H9 (cell line): ENCODE data around the gene OBI1. TPM values are rescaled to one million over a fixed set of nuclear protein-coding genes. Genes with fewer than 3 reads are reported as not detected.

Source experiments
- DNase-seq: peaks from one replicate; pipeline ENCODE4 v3.0.0-alpha.2; 2017
- H2AFZ ChIP-seq: one replicate; pipeline ENCODE4 v1.6.1; 2013; ENCODE audit warnings: mild to moderate bottlenecking, low read length, control low read depth, moderate library complexity
- H2AK5ac ChIP-seq: 2 replicates; pipeline ENCODE4 v1.6.1; 2013; ENCODE audit warnings: low read length, control low read depth, mixed read lengths; ENCODE audit not compliant: insufficient read length
- H2BK120ac ChIP-seq: one replicate; pipeline ENCODE4 v1.6.1; 2013; ENCODE audit warnings: low read depth, mild to moderate bottlenecking, low read length, control low read depth, inconsistent platforms; ENCODE audit not compliant: poor library complexity, severe bottlenecking
- H2BK12ac ChIP-seq: 2 replicates; pipeline ENCODE4 v1.6.1; 2013; ENCODE audit warnings: low read length, control low read depth, mixed read lengths, low read depth; ENCODE audit not compliant: insufficient read length
- H2BK15ac ChIP-seq: 2 replicates; pipeline ENCODE4 v1.6.1; 2013; ENCODE audit warnings: low read depth, low read length, control low read depth
- H2BK20ac ChIP-seq: one replicate; pipeline ENCODE4 v1.6.1; 2013; ENCODE audit warnings: low read depth, mild to moderate bottlenecking, low read length, control low read depth, inconsistent platforms; ENCODE audit not compliant: poor library complexity, severe bottlenecking
- H2BK5ac ChIP-seq: 2 replicates; pipeline ENCODE4 v1.6.1; 2013; ENCODE audit warnings: low read length, control low read depth, mixed read lengths; ENCODE audit not compliant: insufficient read length
- H3K14ac ChIP-seq: 2 replicates; pipeline ENCODE4 v1.6.1; 2013; ENCODE audit warnings: low read length, control low read depth; ENCODE audit not compliant: insufficient read depth
- H3K18ac ChIP-seq: 2 replicates; pipeline ENCODE4 v1.6.1; 2013; ENCODE audit warnings: low read depth, mild to moderate bottlenecking, mixed read lengths, low read length, control low read depth; ENCODE audit not compliant: insufficient read length
- H3K23ac ChIP-seq: 2 replicates; pipeline ENCODE4 v1.6.1; 2013; ENCODE audit warnings: low read length, control low read depth, mixed read lengths, low read depth; ENCODE audit not compliant: insufficient read length
- H3K23me2 ChIP-seq: 2 replicates; pipeline ENCODE4 v1.6.1; 2013; ENCODE audit warnings: low read depth, mild to moderate bottlenecking, mixed read lengths, low read length, control low read depth; ENCODE audit not compliant: insufficient read length, poor library complexity, severe bottlenecking
- H3K27ac ChIP-seq: 2 replicates; pipeline ENCODE4 v1.5.1; 2013; ENCODE audit warnings: low read length, control low read depth, mixed read lengths, low read depth; ENCODE audit not compliant: insufficient read length
- H3K27me3 ChIP-seq: 2 replicates; pipeline ENCODE4 v1.6.1; 2013; ENCODE audit warnings: low read length, control low read depth, inconsistent platforms; ENCODE audit not compliant: insufficient read depth
- H3K4ac ChIP-seq: 2 replicates; pipeline ENCODE4 v1.6.1; 2013; ENCODE audit warnings: low read depth, mild to moderate bottlenecking, control low read depth, inconsistent platforms, low read length, moderate library complexity
- H3K4me1 ChIP-seq: 2 replicates; pipeline ENCODE4 v1.6.1; 2013; ENCODE audit warnings: low read length, control low read depth, inconsistent platforms; ENCODE audit not compliant: insufficient read depth
- H3K4me2 ChIP-seq: 2 replicates; pipeline ENCODE4 v1.6.1; 2013; ENCODE audit warnings: low read length, control low read depth, mixed read lengths; ENCODE audit not compliant: insufficient read length, insufficient read depth
- H3K56ac ChIP-seq: 2 replicates; pipeline ENCODE4 v1.6.1; 2013; ENCODE audit warnings: low read depth, mild to moderate bottlenecking, mixed read lengths, low read length, control low read depth; ENCODE audit not compliant: insufficient read length
- H3K79me1 ChIP-seq: 2 replicates; pipeline ENCODE4 v1.6.1; 2013; ENCODE audit warnings: low read depth, mild to moderate bottlenecking, moderate library complexity, low read length, control low read depth, inconsistent platforms; ENCODE audit not compliant: insufficient read depth, poor library complexity, severe bottlenecking
- H3K79me2 ChIP-seq: 2 replicates; pipeline ENCODE4 v1.6.1; 2013; ENCODE audit warnings: low read length, control low read depth, inconsistent platforms; ENCODE audit not compliant: insufficient read depth
- H3K9ac ChIP-seq: 2 replicates; pipeline ENCODE4 v1.6.1; 2013; ENCODE audit warnings: low read length, control low read depth, mixed read lengths; ENCODE audit not compliant: insufficient read length; ENCODE audit errors: extremely low read depth
- H3K9me3 ChIP-seq: one replicate; pipeline ENCODE4 v1.6.1; 2013; ENCODE audit warnings: low read depth, low read length, inconsistent platforms; ENCODE audit not compliant: control insufficient read depth
- H3T11ph ChIP-seq: one replicate; pipeline ENCODE4 v1.6.1; 2013; ENCODE audit warnings: mild to moderate bottlenecking, low read length, control low read depth, inconsistent platforms
- H4K20me1 ChIP-seq: one replicate; pipeline ENCODE4 v1.6.1; 2013; ENCODE audit not compliant: control insufficient read depth, insufficient read length, insufficient read depth
- H4K5ac ChIP-seq: 2 replicates; pipeline ENCODE4 v1.6.1; 2013; ENCODE audit warnings: low read depth, mild to moderate bottlenecking, mixed read lengths, low read length, control low read depth; ENCODE audit not compliant: insufficient read length
- H4K8ac ChIP-seq: replicated peaks from 2 replicates; pipeline ENCODE4 v1.6.1; 2013; ENCODE audit warnings: low read length, control low read depth, mixed read lengths, low read depth; ENCODE audit not compliant: insufficient read length
- H4K91ac ChIP-seq: 2 replicates; pipeline ENCODE4 v1.6.1; 2013; ENCODE audit warnings: low read depth, mild to moderate bottlenecking, moderate library complexity, mixed read lengths, low read length, control low read depth; ENCODE audit not compliant: insufficient read length
- H3K27ac Mint-ChIP-seq, 3 experiments: 2 replicates in 2 of 3; 3 replicates in 1 of 3; pipeline ENCODE4 v1.8.0; 2020 to 2021; ENCODE audit warnings: mixed read lengths in 3 of 3, mild to moderate bottlenecking in 1 of 3, moderate library complexity in 1 of 3
- H3K27me3 Mint-ChIP-seq: 2 replicates; pipeline ENCODE4 v1.8.0; 2021; ENCODE audit warnings: low read depth, mild to moderate bottlenecking, moderate library complexity, mixed read lengths
- H3K36me3 Mint-ChIP-seq, 3 experiments: 2 replicates in 2 of 3; 3 replicates in 1 of 3; pipeline ENCODE4 v1.8.0; 2020 to 2021; ENCODE audit warnings: low read depth in 3 of 3, mixed read lengths in 3 of 3; ENCODE audit not compliant: insufficient read depth in 1 of 3
- H3K4me1 Mint-ChIP-seq, 2 experiments: 2 replicates each; pipeline ENCODE4 v1.8.0; 2020; ENCODE audit warnings: mixed read lengths in 2 of 2
- H3K4me3 Mint-ChIP-seq, 2 experiments: 2 replicates in 1 of 2; 3 replicates in 1 of 2; pipeline ENCODE4 v1.8.0; 2020 to 2021; ENCODE audit warnings: mild to moderate bottlenecking in 2 of 2, mixed read lengths in 2 of 2, moderate library complexity in 1 of 2
- H3K9me3 Mint-ChIP-seq, 2 experiments: 2 replicates in 1 of 2; 3 replicates in 1 of 2; pipeline ENCODE4 v1.8.0; 2020; ENCODE audit warnings: mild to moderate bottlenecking in 2 of 2, mixed read lengths in 2 of 2, moderate library complexity in 1 of 2
- WGBS: extraction: QIAGEN DNeasy Blood & Tissue Kit; methylation state at CpG from one replicate; pipeline ENCODE4 v1.1.7; 2013; ENCODE audit warnings: missing lambda C conversion rate, low lambda C conversion rate, mixed read lengths; ENCODE audit not compliant: insufficient read length; ENCODE audit errors: extremely low coverage; 5-methylcytosine and 5-hydroxymethylcytosine counted together
- total RNA-seq: library from RNA; stranded (reverse); gene quantifications from 2 replicates; pipeline ENCODE4 v1.2.1, GENCODE V29; 2021
- TF ChIP-seq, protein P1 (sequence below): fragments of 200-600 bp; sonication (generic); conservative IDR thresholded peaks from 3 replicates; pipeline ENCODE4 v1.8.0; 2021; ENCODE audit warnings: antibody characterized with exemption, mild to moderate bottlenecking

OBI1 gene
- total RNA-seq, 1 experiment from 2014 or later, result 24.4 TPM

GRCh38 chr13:78650717-78651083 lies 8.3 kb downstream of the OBI1 start:
- H2BK15ac ChIP-seq, result no peak overlapping the region
- no peak overlapping the region for H2BK12ac ChIP-seq
- Mint-ChIP-seq H3K9me3 (no peaks in the 10 kb centered on the region), H3K27ac (no peak overlapping the region), H3K4me3 (no peak overlapping the region), H3K27me3 (peaks cover 13% of the 10 kb centered on the region), H3K36me3 (peaks cover 0 to 11% (median 8%) of the 10 kb centered on the region in 3 experiments; a peak in 4 of 7 replicates), H3K4me1 (peaks cover 20 to 34% of the 10 kb centered on the region in 2 experiments)
- no peak overlapping the region for H3K14ac ChIP-seq
- TF ChIP-seq, protein P1, sequence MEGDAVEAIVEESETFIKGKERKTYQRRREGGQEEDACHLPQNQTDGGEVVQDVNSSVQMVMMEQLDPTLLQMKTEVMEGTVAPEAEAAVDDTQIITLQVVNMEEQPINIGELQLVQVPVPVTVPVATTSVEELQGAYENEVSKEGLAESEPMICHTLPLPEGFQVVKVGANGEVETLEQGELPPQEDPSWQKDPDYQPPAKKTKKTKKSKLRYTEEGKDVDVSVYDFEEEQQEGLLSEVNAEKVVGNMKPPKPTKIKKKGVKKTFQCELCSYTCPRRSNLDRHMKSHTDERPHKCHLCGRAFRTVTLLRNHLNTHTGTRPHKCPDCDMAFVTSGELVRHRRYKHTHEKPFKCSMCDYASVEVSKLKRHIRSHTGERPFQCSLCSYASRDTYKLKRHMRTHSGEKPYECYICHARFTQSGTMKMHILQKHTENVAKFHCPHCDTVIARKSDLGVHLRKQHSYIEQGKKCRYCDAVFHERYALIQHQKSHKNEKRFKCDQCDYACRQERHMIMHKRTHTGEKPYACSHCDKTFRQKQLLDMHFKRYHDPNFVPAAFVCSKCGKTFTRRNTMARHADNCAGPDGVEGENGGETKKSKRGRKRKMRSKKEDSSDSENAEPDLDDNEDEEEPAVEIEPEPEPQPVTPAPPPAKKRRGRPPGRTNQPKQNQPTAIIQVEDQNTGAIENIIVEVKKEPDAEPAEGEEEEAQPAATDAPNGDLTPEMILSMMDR, result no peak
- H4K8ac ChIP-seq, result no peak overlapping the region
- no peaks in the 10 kb centered on the region; the same call in 1 of the 2 replicates for H3K27me3 ChIP-seq
- H3T11ph ChIP-seq, result no peak overlapping the region
- H4K20me1 ChIP-seq, result no peaks in the 10 kb centered on the region
- no peak overlapping the region for H3K23ac ChIP-seq
- no peak overlapping the region for H2BK120ac ChIP-seq
- H4K5ac ChIP-seq, result no peak overlapping the region
- H3K4ac ChIP-seq, result no peak overlapping the region
- peaks cover 18% of the 10 kb centered on the region; the same call in 1 of the 2 replicates for H3K79me2 ChIP-seq
- no peak overlapping the region for H2BK20ac ChIP-seq
- H3K9ac ChIP-seq, result no peak overlapping the region
- peaks cover 5% of the 10 kb centered on the region for H3K4me1 ChIP-seq
- no peak overlapping the region for H2AK5ac ChIP-seq
- WGBS, result no CpG with 5 or more reads among the region's 2 CpGs
- H3K9me3 ChIP-seq, result no peaks in the 10 kb centered on the region
- no peak overlapping the region for H3K18ac ChIP-seq
- H3K23me2 ChIP-seq, result no peaks in the 10 kb centered on the region
- no peak overlapping the region for H3K56ac ChIP-seq
- no peak for DNase-seq
- H2BK5ac ChIP-seq, result no peak overlapping the region
- no peak overlapping the region for H3K4me2 ChIP-seq
- no peak overlapping the region for H3K27ac ChIP-seq
- peaks cover 22% of the 10 kb centered on the region for H3K79me1 ChIP-seq
- no peak overlapping the region for H4K91ac ChIP-seq
- H2AFZ ChIP-seq, result no peak overlapping the region
